NCI-H2107 treated with DMSO at 0.1 percent for 48 hours (cell line): Measurements from ENCODE around the gene UGT1A10.
"Not testable (repeated sequence)": the region's sequence is repeated elsewhere in the genome, so short reads cannot be mapped to it uniquely, and the experiment has no call there.

Experiments
- DNase-seq: peaks from one replicate; lab custom pipeline; 2025; ENCODE audit not compliant: unreplicated experiment; lab: John Stamatoyannopoulos, UW

The UGT1A10 gene

DNA sequence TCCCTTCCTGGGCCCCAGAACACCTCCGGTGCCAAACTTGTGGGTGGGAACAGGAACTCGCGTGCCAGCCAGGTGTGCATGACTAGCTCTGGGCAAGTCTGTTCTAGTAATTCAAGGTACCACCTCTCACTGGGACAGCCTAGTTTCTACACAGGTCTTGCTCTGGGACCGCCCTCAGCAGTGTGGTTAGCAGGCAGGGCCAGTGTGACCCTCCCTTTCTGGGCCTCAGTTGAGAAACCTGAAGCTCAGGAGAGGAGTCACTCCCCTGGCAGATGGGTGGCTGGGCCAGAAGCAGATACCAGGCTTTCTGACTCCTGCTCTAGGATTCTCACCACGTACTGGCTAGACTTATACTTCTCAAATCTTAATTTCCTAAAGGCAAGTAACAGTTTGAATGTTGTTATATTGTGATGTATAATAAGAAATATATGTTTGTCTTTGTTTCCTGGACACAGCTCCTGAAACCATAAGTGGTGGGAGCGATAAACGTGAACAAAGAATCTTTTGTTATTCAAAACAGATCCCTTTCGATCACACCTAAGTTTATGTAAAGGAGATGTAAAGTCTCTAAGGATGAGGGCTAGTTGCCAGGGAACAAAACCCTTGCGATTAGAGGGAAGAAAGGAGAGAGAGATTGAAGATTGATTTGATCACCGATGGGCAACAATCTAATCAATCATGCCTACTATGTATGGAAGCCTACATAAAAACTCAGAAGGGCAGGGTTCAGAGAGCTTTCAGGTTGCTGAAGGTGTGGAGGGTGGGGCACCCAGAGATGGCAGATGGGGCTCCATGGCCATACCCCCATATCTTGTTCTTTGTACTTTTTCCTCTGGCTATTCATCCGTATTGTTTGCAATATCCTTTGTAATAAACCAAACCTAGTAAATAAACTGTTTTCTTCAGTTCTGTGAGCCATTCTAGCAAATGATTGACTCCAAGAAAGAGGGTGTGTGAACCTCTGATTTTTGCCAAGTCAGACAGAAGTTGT is 55.5 kb downstream of the UGT1A10 start:
- DNase-seq: no peak

DNA sequence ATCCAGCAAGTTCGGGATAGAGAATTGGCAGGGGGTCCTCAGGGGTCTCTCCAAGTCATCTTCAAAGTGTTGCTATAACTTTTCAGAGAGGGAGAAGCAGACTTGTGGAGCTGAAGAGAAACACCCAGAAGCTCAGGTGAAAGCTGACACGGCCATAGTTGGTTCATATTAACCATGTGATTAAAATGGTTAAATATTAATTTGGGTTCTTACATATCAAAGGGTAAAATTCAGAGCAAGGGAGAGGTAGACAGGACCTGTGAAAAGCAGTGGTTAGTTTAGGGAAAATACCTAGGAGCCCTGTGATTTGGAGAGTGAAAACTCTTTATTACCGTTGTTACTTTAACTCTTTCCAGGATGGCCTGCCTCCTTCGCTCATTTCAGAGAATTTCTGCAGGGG is 56.4 kb downstream of the UGT1A10 start, which contains the start of gene UGT1A6:
TSS of gene UGT1A6 (plus strand) at position 243 of the 400 bp plus-strand sequence. CDS start at position 358, 115 bp downstream.
- DNase-seq: no peak

DNA sequence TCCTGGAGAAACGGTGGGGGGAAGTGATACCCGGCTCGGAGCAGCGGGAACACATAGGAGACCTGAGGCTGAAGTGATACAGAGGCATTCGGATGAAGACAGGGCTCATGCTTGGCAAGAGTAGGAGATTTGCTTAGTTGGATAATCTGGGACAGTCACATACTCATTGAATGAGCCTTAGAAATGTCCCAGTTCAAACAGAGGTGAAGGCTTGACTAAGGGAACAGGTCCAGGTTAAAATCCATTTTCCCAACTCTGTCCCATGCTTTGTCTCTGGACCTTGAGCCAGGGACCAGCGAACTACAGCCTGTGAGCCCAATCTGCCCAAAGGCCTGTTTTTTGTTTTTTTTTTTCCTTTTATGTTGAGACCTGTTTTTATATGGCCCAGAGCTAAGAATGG is 57.7 kb downstream of the UGT1A10 start:
- DNase-seq: no peak

DNA sequence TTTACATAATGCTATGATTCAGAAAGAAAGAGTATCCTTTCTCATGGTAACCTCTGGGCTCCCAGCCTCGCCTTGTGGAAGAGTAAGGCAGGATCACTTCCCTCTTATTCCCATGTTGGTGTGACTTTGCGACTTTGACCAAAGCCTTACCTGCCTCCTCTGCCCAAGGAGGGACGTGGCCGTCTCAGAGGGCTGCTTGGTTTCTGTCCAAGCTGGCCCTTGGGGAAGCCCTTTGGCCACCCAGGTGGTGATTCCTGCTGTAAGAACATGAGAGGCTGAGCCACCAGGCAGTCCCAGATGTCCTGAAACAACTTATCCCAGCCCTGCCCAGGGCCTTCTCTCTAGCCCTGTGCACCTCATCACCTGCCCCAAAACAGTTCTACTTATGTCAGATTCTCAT is 62.5 kb downstream of the UGT1A10 start:
- DNase-seq: no peak

DNA sequence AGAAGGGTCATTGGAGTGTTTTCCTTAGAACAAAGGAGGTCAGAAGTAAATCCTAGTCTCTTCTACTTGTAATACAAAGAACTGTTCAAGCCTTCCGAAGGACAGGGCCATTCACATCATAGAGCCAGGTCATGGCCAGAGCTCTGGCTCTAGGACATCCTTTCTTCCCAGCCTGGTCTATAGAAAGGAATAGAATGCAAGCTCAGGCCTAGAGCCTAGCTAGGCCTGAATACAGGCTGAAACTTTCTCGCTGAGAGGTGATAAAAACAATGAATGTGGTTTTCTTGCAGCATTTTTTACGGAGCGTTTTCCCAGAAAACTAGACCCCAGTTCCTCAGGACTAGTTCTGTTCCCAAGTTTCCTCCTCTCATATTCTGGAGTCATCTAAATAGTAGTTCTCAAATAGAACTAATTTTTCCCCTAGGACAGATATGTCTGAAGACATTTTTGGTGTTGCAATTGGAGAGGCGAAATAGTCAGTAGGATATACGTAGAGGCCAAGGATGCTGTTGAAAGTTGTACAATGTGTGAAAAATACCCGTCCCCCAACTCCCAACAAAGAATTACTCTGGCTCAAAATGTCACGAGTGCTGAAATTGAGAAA is 63.3 kb downstream of the UGT1A10 start:
- no peak for DNase-seq

DNA sequence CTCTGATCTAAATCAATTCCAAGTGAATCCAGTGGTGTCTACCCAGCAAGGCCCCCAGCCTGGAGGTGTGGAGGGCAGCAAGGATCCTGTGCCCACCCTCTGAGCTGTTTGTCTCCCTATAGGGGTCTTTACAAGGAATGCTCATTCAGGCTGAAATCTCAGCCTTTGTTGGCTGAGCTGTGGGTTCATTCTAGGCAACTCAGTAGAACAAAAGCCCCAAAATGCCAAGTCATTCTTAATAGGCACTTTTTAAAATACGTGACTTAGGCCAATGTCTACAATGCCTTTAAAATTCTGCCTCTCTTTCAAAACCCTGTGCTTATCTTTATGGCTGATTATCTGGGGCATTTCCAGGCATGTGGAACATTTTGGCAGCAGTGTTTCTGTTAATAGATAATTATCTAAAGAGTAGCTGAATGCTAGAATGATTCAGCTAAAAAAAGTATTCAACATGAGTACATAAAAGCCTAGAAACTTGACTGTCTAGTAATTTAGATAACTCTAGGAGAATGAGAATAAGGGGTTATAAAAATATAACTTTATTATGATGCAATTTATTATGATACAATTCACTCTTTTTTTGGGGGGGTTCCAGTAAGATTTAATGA is 63.9 kb downstream of the UGT1A10 start:
- DNase-seq: no peak

DNA sequence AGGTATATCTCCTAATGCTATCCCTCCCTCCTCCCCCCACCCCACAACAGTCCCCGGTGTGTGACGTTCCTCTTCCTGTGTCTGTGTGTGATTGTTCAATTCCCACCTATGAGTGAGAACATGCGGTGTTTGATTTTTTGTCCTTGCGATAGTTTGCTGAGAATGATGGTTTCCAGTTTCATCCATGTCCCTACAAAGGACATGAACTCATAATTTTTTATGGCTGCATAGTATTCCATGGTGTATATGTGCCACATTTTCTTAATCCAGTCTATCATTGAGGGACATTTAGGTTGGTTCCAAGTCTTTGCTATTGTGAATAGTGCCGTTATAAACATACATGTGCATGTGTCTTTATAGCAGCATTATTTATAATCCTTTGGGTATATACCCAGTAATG is 64.6 kb downstream of the UGT1A10 start:
- DNase-seq: not testable (repeated sequence)

DNA sequence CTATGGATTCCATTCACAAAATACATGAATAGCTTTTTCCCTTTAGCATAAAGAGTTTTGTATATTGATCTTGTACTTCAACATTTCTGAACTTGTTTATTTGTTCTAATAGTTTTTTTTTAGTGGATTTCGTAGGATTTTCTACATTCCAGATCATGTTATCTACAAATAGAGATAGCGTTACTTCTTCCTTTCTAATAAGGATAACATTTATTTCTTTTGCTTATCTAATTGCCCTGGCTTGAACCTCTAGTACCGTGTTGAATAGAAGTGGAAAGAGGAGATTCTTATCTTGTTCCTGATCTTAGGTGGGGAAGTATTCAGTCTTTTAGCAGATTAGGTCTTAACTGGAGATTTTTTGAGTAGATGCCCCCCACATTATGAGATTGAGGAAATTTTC is 66.0 kb downstream of the UGT1A10 start:
- DNase-seq: no peak

DNA sequence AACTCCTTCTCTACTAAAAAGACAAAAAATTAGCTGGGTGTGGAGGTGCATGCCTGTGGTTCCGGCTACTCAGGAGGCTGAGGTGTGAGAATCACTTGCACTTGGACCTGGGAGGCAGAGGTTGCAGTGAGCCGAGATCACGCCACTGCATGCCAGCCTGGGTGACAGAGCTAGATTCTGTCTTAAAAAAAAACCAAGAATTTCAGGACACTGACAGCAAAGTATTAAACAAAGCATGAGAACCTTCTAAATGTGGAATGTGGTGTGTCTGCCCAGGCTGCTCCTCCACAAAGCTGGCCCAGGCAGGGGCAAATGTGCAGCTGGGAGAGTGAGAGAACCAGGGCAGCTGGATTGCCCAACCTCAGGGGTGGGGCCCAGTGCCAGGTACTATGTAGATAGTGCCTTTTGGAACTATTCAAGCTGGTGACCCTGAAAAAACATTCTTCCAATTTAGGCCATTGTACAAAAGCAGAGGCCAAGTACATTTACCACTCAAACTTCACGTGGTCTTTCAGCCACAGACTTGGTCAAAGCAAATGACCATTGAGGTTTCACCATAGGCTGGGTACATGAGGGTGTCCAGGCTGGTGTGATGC is 69.8 kb downstream of the UGT1A10 start:
- no peak for DNase-seq

DNA sequence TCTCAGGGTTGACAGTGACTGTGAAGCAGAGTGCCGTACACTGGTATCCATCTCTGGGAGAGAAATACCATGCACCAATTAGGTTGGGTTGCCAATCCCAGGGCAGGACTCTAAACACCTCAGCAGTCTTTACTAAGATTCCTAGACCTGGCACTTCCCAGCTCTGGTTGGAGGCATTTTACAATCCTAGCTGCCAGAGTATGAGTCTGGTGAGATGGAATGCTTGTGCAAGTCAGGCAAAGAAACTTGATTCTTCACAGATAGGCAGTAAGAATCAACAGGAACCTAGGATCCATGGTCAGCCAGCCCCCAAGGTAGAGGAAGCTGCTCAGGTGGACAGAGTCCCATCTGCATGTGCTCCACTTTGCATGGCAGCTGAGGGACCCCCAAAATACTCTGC is 70.5 kb downstream of the UGT1A10 start:
- no peak for DNase-seq

DNA sequence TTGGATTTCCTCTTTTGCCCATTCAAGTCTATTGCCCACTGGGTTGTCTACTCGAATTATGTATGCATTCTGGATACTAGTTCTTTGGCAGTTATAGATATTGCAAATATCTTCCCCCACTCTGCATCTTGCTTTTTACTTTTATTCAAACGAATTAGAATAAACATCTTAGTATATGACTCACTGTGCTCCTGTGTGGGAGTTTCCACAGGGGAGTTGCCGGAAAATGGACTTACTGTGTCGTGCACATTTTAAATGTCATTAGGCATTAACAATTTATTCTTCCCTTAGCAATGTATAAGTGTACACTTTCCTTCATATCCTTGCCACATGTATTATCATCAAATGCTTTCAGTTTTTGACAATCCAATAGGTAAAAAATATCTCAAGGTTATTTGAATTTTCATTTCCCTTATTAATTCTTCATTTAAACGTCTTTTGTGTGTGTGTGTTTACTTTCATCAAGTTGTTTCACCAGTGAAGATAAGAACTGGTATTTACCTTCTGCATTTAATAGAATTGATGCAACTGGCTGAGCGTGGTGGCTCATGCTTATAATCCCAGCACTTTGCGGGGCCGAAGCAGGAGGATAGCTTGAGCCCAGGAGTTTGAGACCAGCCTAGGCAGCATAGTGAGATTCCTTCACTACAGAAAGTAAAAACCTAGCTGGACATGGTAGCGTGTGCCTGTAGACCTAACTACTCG is 71.8 kb downstream of the UGT1A10 start:
- DNase-seq: no peak

DNA sequence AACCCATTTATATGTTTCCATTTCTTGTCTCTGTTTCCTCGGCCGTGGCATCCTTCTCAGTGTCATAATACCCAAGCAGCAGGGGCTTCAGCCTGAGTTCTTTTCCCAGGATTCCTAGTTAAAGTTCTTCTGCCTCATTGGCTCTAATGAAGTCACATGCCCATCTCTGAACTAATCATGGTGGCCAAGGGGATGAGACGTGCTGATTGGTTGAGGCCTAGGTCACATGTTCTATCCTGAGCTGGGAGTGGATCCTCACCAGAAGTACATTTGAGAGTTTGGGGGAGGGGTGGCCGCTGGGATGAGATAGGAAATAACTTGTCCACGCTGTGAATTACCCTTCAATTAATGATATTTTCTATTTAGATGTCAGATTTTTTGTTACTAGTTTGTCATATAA is 72.7 kb downstream of the UGT1A10 start:
- DNase-seq: no peak

DNA sequence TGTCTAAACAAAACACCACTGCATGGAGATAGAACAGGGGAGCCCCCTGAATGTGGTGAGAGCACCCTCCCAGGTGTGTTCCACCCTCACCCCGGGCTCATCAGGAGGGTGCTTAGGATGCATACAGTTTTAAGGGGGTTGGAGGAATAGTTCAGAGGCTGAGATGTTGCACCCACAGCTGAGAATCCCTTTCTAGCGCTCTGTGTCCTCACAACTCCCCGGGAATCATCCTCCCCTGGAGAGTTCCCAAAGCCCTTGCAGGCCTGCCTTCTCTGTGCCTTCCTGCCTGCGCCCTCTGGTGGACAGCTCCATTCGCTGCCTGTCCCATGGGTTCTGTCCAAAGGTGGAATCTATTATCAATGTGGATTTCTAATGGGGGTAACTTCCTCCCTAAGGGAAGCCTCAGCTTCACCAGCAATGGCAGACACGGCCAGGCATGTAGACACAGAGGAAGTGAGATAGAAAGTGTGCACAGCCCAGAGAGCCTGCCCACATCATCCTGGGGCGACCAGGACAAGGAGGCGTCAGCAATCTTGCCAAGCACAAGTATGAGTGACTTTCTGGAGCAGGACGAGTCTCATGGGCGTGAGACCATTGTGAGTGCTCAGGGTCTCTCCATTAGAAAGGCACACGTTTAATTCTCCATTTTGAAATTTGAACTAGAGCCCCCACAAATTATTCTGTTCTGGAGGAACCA is 75.2 kb downstream of the UGT1A10 start:
- DNase-seq: peak; percentile 22

DNA sequence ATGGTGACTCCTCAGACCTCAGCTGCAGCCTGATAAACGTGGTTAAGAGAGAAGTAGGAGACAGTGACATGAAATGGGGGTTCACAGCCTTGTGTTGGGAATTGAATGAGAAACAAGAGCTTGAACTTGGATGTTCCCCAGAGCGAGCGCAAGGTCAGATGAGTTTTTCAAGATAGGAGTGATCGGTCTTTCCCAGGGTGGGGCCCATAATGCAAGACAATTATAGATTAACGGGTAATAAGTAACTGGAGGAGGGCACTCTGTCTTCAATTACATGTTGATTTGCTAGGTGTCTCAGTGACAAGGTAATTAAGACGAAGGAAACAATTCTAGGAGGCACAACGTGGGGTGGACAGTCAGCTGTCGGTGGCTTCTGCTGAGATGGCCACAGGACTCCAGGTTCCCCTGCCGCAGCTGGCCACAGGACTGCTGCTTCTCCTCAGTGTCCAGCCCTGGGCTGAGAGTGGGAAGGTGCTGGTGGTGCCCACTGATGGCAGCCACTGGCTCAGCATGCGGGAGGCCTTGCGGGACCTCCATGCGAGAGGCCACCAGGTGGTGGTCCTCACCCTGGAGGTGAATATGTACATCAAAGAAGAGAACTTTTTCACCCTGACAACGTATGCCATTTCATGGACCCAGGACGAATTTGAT is 76.5 kb downstream of the UGT1A10 start, which contains the start of gene UGT1A5:
TSS of gene UGT1A5 (plus strand) at position 297 of the 651 bp plus-strand sequence. CDS start at position 382, 85 bp downstream.
- no peak for DNase-seq

DNA sequence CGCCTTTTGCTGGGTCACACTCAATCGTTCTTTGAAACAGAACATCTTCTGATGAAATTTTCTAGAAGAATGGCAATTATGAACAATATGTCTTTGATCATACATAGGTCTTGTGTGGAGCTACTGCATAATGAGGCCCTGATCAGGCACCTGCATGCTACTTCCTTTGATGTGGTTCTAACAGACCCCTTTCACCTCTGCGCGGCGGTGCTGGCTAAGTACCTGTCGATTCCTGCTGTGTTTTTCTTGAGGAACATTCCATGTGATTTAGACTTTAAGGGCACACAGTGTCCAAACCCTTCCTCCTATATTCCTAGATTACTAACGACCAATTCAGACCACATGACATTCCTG is 77.0 kb downstream of the UGT1A10 start:
- DNase-seq: no peak

DNA sequence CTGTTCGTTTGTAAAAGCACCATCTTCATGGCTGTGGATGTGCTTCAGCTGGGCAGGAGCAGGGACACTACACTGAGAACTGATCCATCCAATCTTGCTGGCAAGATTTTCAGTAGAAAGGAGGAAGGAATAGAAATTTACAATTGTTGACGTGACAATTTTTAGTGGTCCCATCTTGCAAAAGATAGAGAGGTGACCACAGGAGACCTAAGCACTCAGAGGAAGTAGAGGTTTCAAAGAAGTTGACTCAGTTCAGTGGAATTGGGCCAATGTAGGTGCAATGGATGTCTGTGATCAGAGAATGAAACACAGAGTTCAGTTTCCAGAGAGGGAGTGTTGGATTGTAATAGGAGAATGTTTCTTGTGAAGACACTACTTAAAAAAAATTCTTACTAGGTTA is 77.9 kb downstream of the UGT1A10 start:
- no peak for DNase-seq

DNA sequence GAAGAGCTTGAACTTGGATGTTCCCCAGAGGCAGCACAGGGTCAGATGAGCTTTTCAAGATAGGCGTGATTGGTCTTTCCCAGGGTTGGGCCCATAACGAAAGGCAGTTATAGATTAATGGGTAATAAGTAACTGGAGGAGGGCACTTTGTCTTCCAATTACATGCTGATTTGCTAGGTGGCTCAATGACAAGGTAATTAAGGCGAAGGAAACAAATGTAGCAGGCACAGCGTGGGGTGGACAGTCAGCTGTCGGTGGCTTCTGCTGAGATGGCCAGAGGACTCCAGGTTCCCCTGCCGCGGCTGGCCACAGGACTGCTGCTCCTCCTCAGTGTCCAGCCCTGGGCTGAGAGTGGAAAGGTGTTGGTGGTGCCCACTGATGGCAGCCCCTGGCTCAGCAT is 82.3 kb downstream of the UGT1A10 start, which contains the start of gene UGT1A4:
TSS of gene UGT1A4 (plus strand) at position 185 of the 400 bp plus-strand sequence. CDS start at position 270, 85 bp downstream.
- no peak for DNase-seq

DNA sequence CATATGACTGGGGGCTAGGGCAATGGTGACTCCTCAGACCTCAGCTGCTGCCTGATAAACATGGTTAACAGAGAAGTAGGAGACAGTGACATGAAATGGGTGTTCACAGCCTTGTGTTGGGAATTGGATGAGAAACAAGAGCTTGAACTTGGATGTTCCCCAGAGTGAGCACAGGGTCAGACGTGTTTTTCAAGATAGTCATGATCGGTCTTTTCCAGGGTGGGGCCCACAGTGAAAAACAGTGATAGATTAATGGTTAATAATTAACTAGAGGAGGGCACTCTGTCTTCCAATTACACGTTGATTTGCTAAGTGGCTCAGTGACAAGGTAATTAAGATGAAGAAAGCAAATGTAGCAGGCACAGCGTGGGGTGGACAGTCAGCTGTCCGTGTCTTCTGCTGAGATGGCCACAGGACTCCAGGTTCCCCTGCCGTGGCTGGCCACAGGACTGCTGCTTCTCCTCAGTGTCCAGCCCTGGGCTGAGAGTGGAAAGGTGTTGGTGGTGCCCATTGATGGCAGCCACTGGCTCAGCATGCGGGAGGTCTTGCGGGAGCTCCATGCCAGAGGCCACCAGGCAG is 92.6 kb downstream of the UGT1A10 start, which contains the start of gene UGT1A3:
TSS of gene UGT1A3 (plus strand) at position 320 of the 579 bp plus-strand sequence. CDS start at position 405, 85 bp downstream.
- DNase-seq: no peak
